Caki2 (cell line): ENCODE measurements around the gene ZNF628. TPM values are rescaled to one million over a fixed set of nuclear protein-coding genes. Genes with fewer than 3 reads are reported as not detected.

Source experiments
- DNase-seq: peaks from one replicate; pipeline ENCODE4 v3.0.0-alpha.2; 2015; ENCODE audit warnings: low read depth
- in situ Hi-C: cut with HindIII; loops from 2 replicates; pipeline ENCODE4 v1.10.0; 2016; ENCODE audit warnings: low sequenced_read_pairs, low pct_unique_long_range_greater_than_20kb, mixed read lengths
- total RNA-seq: library from RNA; depleted of rRNA; stranded (reverse); fragments of >200 nt; shearing (Covaris generic); gene quantifications from 2 replicates; pipeline ENCODE4 v1.2.3, GENCODE V29; 2014; ENCODE audit warnings: low replicate concordance

ZNF628 gene
- total RNA-seq, 1 experiment from 2014 or later, result 5.3 TPM

DNA sequence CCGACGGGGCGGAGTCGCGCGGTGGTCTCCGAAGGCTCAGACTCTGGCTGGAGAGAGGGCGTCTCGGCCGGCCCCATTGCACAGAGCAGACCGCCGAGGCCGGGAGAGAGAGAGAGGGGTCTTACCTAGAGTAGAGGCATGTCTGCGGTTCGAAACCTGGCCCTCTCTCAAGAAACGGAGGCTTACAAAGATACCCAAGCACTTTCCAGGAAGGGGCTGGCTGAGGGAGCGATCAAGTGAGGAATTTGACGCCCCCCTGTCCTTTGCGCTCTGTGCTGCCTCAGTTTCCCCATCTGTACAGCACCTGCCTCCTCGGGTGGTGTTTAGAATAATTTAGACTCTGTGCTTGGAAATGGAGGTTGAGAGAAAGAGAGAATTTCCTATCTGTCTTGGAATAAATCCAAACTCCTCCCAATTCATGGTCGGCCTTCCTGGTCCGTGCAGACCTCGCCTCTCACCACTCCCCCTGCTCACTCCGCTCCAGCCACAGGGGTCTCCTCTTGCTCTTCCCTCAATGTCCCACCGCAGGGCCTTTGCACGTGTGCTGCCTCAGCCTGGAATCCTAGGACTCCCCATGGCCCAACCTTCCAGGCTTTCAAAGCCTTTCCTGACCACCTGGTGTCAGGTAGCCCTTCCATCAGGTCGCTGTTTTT lies 14.3 kb upstream of the ZNF628 start:
- no peak for DNase-seq
- in situ Hi-C loops, result no loop called here

DNA sequence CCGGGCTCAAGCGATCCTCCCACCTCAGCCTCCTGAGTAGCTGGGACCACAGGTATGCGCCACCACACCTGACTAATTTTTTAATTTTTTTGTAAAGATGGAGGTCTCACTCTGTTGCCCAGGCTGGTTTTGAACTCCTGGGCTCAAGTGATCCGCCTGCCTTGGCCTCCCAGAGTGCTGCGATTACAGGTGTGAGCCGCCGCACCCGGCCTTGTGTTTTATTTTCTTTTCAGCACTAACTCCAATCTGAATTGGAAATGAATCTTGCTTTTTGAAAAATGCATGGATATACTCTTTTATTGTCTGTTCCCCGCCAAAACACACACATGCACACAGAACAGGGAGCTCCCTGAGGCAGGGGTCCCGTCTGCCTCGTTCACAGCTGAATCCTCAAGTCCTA lies 13.7 kb upstream of the ZNF628 start:
- in situ Hi-C loops, result no loop called here
- DNase-seq, result no peak

DNA sequence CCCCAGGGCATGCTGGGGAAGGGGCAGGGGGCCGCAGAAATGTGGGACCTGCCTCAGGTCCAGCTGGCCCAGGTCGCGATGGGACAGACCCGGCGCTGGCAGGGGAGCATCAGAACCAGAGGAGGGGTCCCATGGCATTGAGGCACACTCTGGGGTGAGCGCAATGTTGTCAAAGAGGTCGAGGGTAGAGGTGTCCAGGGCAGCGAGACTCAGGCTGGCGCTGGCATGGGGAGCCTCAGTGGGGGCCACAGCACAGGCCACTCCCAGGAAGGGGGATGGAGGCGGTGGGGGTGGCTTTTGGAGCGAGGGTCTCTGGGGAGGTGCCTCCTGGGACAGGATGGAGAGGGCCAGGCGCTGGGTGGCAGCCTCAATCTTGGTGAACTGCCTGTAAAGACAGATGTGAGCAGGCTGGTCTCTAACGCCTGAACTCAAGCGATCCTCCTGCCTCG lies 12.8 kb upstream of the ZNF628 start:
- in situ Hi-C loops, result no loop called here
- DNase-seq, result no peak

DNA sequence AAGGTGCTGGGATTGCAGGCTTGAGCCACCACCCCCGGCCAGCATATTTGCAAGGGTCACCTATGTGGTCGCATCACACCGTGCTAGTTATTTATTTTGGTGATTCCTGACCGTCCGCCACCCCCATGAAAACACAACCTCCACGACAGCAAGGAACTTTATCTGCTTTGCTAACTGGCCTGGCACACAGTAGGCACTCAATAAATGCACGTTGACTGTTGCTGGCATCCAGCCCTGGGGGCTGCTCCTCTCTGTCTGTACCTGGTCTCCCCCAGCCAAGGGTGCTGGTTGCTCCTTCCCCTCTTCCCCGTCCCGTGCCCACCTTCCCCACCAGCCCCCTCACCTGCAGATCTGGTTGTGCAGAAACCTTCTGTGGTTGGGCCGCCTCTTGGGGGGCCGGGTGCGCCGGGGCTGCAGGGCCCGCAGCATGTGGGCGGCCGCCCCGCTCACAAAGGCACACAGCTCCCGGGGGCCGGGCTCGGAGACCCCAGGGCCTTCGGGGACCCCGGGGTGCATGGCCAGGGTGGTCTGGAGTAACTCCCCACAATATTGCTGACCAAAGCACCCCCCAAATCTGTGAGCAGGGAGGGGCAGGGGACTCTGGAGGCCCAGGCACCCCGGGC lies 12.3 kb upstream of the ZNF628 start:
- in situ Hi-C loops, result no loop called here
- no peak for DNase-seq

DNA sequence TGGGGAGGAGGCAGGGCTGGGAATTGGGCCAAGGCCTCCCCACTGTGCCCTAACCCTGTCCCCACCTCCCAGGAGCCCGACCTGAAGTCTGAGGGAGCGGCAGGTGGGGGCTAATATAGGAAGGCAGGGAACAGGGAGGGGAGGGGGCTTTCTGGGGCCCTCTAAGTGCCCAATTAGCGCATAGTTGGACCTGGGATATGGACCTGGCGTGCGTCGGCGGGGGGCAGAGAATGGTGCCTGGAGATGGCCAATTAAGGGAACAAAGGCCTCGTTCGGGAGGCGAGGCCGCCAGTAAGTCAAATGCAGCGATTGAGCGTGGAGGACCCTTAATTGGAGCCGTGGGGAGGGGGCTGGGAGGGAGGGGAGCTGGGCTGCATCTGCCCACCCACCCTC lies 11.8 kb upstream of the ZNF628 start, which contains the start of gene C19orf85:
C19orf85 (minus strand) TSS at position 90 of the 393 bp plus-strand sequence. CDS start 197 bp downstream, outside the sequence.
- in situ Hi-C loops, result no loop called here
- no peak for DNase-seq

DNA sequence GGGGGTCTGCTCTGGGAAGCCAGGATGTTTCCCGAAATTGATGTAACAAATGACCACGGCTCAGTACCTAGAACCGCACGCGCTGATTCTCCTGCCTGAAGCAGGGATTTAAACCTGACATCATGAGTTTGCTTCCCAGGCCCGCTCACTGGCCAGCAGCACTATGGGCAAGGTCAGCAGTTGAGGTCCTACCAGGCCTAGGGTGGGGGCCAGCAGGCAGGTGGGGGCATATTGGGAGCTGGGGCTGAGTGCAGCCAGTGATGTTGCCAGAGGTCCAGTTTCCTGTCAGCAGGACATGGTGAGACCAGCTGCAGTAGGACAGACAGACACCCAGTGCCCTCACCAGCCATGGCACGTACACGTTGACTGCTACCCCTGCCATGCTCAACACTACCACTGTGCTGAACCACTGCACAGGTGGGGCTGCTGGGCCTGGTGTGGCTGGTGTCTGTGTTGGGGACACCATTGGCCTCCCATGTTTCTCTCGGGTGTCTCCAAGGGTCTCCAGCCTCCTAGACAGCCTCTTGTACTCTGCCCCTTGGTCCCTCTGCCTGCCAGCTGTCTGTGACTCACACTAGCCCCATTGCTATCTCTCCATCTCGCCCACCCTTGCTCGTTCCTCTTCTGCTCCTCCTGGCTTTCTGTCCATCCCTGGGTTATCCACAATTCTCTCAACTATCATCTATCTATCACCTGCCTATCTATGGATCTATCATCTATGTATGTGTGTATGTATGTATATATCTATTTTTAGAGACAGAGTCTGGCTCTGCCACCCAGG lies 10.8 kb upstream of the ZNF628 start:
- in situ Hi-C loops, result no loop called here
- no peak for DNase-seq

DNA sequence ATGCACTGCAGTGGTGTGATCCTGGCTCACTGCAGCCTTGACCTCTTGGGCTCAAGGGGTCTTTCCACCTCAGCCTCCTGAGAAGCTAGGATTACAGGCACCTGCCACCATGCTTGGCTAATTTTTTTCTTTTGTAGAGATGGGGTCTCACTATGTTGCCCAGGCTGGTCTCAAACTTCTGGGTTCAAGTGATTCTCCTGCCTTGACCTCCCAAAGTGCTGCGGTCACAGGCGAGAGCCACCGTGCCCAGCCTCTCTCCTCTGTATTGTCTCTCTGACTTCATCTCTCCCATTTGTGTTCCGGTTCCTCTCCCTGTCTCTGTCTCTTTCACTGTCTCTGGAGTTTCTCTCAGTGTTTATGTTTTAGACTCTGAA lies 10.2 kb upstream of the ZNF628 start:
- DNase-seq, result no peak
- in situ Hi-C loops, result no loop called here

DNA sequence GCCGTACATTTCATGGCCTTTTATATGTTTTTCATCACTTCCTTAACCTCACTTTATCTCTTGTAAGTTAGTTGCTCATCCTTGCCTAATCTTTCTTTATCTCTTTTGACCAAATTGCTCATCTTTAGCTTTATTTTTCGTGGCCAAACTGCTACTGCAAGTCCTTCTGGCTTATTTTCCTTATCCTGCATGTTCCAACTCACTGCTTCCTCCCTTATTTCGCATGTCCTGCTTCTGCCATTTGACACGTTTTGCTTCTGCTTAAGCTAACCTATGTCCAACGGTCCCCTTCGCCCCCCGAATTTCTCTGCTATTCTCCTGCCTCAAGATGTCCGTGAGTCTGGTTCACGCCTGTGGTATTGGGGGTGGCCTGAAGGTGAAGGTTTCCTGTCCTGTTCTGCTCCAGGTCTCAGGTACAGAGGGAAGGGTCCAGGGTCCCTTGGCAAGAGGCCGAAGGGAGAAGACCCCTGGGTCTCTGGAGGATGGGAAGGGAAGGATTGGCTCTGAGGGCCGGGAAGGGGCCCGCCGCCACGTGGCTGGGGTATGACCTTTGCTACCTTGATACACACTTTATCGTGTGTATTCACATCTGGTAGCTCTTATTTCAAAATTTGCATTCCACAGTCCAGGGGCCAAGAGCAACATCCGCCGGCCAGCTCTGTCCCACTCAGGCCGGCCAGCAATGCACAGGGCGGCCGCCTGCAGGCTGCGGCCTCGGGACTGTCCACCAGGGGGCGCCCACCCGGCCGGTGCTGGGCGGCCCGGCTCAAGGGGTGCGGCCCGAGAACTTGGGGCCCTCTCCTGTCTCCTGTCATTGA lies 9.0 kb upstream of the ZNF628 start:
- in situ Hi-C loops, result no loop called here
- DNase-seq, result peak; percentile 58

DNA sequence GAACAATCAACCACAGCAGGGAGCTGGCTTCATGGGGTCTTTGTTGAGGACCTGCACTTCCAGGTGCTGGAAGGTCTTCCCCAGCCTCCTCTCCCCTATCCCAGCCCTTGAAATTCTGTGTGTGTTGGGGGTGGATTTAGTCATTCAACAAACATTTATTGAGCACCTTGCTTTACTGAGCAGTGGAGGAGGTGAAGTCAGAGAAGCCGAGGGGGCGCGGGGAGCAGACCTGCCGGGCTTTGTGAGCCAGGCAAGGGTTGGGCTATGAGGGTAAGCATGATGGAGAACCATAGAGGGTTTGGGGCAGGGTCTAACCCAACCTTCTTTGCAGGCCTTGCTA lies 8.4 kb upstream of the ZNF628 start:
- no peak for DNase-seq
- in situ Hi-C loops, result no loop called here

DNA sequence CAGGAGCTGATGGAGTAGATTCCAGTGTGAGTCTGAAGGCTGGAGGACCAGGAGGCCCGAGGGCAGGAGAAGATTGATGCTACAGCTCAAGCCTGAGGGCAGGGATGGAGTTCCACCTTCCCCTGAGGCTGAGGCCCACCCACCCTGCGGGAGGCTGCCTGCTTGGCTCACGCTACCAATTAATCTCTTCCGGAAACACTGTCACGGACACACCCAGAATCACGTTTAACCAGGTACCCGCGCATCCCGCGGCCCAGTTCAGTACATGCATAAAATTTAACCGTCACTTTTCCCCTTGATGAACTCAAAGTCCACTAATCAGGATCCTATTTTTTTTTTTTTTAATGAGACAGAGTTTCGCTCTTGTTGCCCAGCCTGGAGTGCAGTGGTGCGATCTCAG lies 5.2 kb upstream of the ZNF628 start:
- in situ Hi-C loops, result no loop called here
- no peak for DNase-seq

DNA sequence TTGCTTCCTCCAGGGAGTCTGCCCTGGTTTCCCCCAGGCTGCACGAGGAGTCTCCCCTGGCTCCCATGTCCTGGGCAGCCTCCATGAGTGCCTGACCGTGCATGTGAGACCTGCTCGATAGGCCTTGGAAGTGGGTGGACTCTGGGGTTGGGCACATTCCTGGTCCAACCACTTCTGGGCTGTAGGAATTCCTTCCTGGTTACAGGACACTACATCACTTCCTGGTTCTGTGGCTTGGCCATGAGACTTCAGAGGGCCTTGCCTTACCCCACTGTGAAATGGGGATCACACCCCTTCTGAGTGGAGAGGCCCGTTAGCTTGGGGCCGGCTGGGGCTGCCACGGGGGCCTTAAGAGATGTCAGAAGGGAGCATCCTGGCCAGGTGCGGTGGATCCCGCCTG lies 4.0 kb upstream of the ZNF628 start:
- in situ Hi-C loops, result no loop called here
- peak; percentile 84 for DNase-seq

DNA sequence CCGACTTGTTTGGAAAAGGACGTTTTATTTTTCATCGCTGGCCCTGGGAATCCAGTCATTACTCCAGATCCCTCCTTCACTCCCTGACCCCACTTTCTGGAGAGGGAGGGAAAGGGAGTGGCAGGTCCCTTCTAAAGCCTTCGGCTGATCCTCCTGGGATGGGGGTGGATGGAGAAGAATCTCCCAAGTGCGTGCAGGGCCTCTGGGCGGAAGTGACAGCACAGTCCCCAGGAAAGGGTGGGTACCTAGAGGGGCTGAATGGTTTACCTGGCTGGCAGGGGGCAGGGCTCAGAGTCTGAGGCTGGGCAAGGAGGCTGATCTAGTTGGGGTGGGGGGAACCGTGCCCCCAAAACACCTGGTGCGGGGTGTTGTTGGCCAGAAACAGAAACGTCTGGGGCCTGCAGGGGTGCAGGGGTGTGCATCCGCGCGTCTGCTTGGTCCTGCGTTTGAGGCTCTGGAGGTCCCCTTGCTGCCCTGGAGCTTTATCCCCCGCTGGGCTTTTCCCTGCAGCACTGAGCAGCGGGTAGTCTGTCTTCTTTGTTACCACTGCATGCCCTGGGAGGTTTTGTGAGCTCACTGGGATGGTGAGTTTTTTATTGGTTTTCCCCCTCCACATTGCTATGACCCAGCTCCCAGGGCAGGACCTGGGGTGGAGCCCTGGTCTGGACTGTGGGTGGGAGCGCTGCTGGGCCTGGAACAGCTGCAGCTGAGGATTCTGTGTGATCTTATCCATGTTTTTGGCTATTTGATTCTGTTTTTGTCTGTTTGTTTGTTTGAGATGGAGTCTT lies 3.0 kb upstream of the ZNF628 start:
- DNase-seq, result peak; percentile 93
- in situ Hi-C loops, result no loop called here

DNA sequence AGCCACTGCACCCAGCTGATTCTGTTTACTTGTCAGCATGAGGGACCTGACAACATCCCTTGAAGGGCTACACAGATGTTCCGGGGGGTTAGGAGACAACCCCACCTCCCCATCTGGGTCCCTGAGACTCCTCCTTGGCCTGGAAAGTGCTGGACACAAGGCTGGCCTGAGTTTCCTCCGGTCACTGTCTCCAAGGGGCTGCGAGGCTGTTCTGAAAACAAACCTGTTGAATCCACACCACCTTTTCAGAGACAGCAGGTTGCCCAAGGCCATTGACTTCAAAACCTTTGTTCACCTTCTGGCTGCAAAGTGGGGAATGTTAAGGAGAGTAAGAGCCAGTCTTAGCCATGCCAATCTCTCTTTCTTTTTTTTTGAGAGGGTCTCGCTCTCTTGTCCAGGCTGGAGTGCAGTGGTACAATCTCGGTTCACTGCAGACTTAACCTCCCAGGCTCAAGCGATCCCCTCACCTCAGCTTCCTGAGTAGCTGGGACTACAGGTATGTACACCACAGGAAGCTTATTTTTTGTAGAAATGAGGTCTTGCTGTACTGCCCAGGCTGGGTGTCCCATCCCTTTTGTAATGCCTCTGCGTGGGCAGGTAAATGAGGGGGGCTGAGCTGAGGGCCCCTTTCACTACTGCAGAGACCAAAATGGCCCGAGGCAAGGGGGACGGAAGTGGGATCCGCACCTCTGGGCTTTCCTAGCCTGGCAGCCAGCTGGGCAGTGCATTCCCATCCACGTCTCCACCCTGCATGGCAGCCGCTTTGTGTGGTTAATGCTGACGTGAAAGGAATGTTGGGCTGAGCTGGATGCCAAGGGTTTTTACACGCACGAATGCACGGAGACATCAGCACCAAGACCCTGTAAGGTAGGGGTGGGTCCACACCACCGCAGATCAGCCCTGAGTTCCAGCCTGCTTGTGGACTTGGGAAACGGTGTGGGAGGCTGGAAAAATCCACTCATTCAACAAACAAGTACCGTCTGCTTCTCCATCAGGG lies 1.9 kb upstream of the ZNF628 start:
- peak; percentile 97 for DNase-seq
- in situ Hi-C loops, result no loop called here

DNA sequence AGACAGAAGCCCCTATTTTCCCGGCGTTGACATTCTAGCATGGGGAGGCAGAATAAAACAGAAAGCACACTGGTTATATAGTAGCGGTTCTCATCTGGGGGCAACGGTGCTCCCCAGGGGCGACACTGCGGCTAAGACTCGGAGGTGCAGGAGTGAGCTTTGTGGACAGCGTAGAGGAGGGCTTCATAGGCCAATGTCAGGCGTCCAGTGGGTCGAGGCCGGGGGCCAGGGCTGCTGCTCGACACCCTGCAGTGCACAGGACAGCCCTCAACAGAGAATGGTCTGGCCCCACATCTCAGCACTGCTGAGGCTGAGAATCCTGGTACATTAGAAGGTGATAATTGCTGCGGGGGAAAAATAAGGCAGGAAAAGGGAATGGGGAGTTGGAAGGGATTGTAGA lies 1.5 kb downstream of the ZNF628 start:
- in situ Hi-C loops, result no loop called here
- DNase-seq, result no peak

DNA sequence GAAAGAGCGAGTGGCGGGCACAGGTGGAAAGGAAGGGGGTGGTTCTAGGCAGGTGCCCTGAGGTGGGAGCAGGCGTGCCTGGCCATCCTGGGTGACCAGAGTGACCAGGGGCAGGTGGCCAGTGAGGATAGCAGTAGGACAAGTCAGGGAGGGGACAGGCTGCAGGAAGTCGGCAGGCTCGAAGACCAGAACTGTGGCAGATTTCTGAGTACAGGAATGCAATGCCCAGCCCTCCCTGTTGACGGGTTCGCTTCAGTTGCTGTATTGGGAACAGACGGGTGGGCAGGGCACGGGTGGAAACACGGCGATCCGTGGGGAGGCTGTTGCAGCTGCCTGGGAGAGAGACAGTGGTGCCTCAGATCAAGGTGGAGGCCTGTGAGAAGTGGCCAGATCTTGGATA lies 1.9 kb downstream of the ZNF628 start:
- in situ Hi-C loops, result no loop called here
- DNase-seq, result no peak

DNA sequence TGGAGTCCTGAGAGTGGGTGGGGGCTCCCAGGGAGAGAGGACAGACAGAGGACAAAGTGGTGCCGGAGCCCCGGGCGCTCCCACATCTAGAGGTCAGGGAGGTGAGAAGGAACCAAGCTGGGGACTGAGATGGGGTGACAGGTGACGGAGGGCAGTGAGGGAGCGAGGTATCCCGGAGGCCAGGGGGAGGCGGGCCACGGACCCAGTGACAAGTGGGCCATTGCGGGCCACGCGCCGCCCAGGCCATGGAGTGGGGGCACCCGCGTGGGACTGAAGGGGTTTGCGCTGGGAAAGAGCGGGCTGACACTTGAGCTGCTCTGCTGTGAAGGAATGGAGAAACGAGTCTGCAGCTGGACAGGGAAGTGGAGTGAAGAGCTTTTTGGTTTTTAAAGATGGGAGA lies 2.6 kb downstream of the ZNF628 start:
- in situ Hi-C loops, result no loop called here
- no peak for DNase-seq
